Left cardiac atrium (tissue), 4 donors: ENCODE measurements around the gene MBOAT2. TPM values are rescaled to one million over a fixed set of nuclear protein-coding genes. Genes with fewer than 3 reads are reported as not detected.
"Not testable (repeated sequence)": the region's sequence is repeated elsewhere in the genome, so short reads cannot be mapped to it uniquely, and the experiment has no call there.

Experiments
- ATAC-seq, 2 donors: fragments of 200-7000 bp; cut with Tn5 transposase; one replicate each; pipeline ENCODE4 v1.9.1; 2020; ENCODE audit warnings: mild to moderate bottlenecking in 2 of 2, moderate library complexity in 2 of 2
- DNase-seq: peaks from one replicate; pipeline ENCODE4 v3.0.0-alpha.2; 2020
- intact Hi-C, 2 donors: fragments of 100-400 bp; cut with DNase I; formaldehyde crosslinking; loops; one replicate each; pipeline versions ENCODE4 v1.14.1 to v1.15.1; 2022 to 2023
- total RNA-seq, 2 donors: library from RNA; stranded (reverse); fragmentation: NEBNext Ultra II Directional; extraction: Animal tissue kit (Norgen Biotek cat#: 25700); gene quantifications; one replicate each; pipeline ENCODE4 v1.2.1, GENCODE V29; 2021
- donor health status: DM: no; HTN: yes; CAD: no.
- donor health status: DM: no; HTN: yes; CAD: no; lungs with severe emphysema.
- donor health status: DM: yes; HTN: yes; CAD: no.
- donor health status: Dilated cardiomyopathy.

MBOAT2 gene
- total RNA-seq, 2 donors from 2014 or later, result 6.7 to 8.8 TPM

- intact Hi-C loops, result no loop called here
- no peak for DNase-seq
- ATAC-seq, result no peak
These were observed 29.5 kb downstream of the MBOAT2 start for GRCh38 chr2:8974016-8974415.

- DNase-seq, intact Hi-C loops, ATAC-seq: not testable (repeated sequence)
These were observed 30.5 kb downstream of the MBOAT2 start for GRCh38 chr2:8973017-8973416.

GRCh38 chr2:8972535-8972934, 30.9 kb downstream of the MBOAT2 start:
- DNase-seq, intact Hi-C loops, ATAC-seq: not testable (repeated sequence)

- DNase-seq, ATAC-seq, intact Hi-C loops: not testable (repeated sequence)
These were observed 34.1 kb downstream of the MBOAT2 start for GRCh38 chr2:8969348-8969747.

- no peak for ATAC-seq
- DNase-seq, result no peak
- intact Hi-C loops, result no loop called here
These were observed 37.2 kb downstream of the MBOAT2 start for GRCh38 chr2:8966123-8966908.

GRCh38 chr2:8965216-8965969, 38.1 kb downstream of the MBOAT2 start:
- intact Hi-C loops, result no loop called here
- ATAC-seq, result no peak

GRCh38 chr2:8962890-8963289, 40.6 kb downstream of the MBOAT2 start:
- ATAC-seq (no peak), DNase-seq (no peak)
- intact Hi-C loops, result no loop called here

More at GRCh38 chr2:8965216-8965969, 38.1 kb downstream of the MBOAT2 start:
- DNase-seq, result no peak

- ATAC-seq (no peak), DNase-seq (no peak)
- intact Hi-C loops, result no loop called here
These were observed 45.9 kb downstream of the MBOAT2 start for GRCh38 chr2:8957628-8958027.

GRCh38 chr2:8956774-8957173, 46.7 kb downstream of the MBOAT2 start:
- ATAC-seq (no peak), DNase-seq (no peak)
- intact Hi-C loops, result no loop called here

- ATAC-seq, result no peak
- DNase-seq, result no peak
- intact Hi-C loops, result no loop called here
These were observed 48.5 kb downstream of the MBOAT2 start for GRCh38 chr2:8954990-8955389.

GRCh38 chr2:8953525-8953924, 50.0 kb downstream of the MBOAT2 start:
- DNase-seq (no peak), ATAC-seq (no peak)
- intact Hi-C loops, result no loop called here

GRCh38 chr2:8939486-8940114, 63.9 kb downstream of the MBOAT2 start:
- intact Hi-C loops, result no loop called here
- DNase-seq (no peak), ATAC-seq (no peak)

- intact Hi-C loops, result no loop called here
- ATAC-seq (no peak), DNase-seq (no peak)
These were observed 65.1 kb downstream of the MBOAT2 start for GRCh38 chr2:8938384-8938783.

GRCh38 chr2:8935982-8936381, 67.5 kb downstream of the MBOAT2 start:
- intact Hi-C loops, result no loop called here
- no peak for DNase-seq
- no peak for ATAC-seq

GRCh38 chr2:8934338-8934737, 69.1 kb downstream of the MBOAT2 start:
- ATAC-seq (no peak), DNase-seq (no peak)
- intact Hi-C loops, result no loop called here

- ATAC-seq, result no peak
- no peak for DNase-seq
- intact Hi-C loops, result no loop called here
These were observed 70.8 kb downstream of the MBOAT2 start for GRCh38 chr2:8932702-8933101.

GRCh38 chr2:8930185-8930584, 73.3 kb downstream of the MBOAT2 start:
- ATAC-seq, DNase-seq, intact Hi-C loops: not testable (repeated sequence)

GRCh38 chr2:8929128-8929527, 74.4 kb downstream of the MBOAT2 start:
- no peak for DNase-seq
- intact Hi-C loops, result no loop called here
- no peak for ATAC-seq

- no peak for ATAC-seq
- DNase-seq, result no peak
- intact Hi-C loops, result no loop called here
These were observed 75.7 kb downstream of the MBOAT2 start for GRCh38 chr2:8927510-8928455.
